UCSD-AML1 (cell line): Measurements from ENCODE around the gene PJA2.
"Not testable (repeated sequence)": the region's sequence is repeated elsewhere in the genome, so short reads cannot be mapped to it uniquely, and the experiment has no call there.

ENCODE experiments used
- DNase-seq: peaks from one replicate; lab custom pipeline; 2025; ENCODE audit not compliant: unreplicated experiment; lab: John Stamatoyannopoulos, UW

PJA2 gene, protein sequence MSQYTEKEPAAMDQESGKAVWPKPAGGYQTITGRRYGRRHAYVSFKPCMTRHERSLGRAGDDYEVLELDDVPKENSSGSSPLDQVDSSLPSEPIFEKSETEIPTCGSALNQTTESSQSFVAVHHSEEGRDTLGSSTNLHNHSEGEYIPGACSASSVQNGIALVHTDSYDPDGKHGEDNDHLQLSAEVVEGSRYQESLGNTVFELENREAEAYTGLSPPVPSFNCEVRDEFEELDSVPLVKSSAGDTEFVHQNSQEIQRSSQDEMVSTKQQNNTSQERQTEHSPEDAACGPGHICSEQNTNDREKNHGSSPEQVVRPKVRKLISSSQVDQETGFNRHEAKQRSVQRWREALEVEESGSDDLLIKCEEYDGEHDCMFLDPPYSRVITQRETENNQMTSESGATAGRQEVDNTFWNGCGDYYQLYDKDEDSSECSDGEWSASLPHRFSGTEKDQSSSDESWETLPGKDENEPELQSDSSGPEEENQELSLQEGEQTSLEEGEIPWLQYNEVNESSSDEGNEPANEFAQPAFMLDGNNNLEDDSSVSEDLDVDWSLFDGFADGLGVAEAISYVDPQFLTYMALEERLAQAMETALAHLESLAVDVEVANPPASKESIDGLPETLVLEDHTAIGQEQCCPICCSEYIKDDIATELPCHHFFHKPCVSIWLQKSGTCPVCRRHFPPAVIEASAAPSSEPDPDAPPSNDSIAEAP

GRCh38 chr5:109409844-109410388, at the start of gene PJA2:
TSS of gene PJA2 (minus strand) at chr5:109409974. CDS start at chr5:109383433, 26,541 bp downstream.
- DNase-seq: peak; percentile 100

DNA sequence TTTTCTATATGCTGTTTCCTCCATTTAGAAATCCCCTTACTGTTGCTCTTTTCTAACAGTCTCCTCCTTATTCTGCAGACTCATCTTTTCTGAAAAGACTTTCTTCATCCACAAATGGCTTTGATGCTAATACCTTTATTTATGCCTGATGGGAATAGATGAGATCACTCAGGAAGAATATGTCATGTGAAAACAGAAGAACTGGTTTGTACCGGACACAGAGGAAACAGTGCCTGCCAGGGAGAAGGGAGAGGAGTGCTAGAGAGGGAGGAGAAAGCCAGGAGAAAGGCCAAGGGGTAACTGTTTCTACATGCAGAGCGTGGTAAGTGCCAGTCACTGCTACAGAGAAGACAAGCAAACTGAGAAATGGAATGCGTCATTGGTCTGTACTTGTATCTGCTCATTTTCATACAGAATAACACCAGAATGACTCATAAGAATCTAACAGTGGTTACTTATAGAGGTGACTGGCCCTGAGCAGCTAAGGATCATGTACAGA, 45.9 kb upstream of the PJA2 start:
- peak; percentile 25 for DNase-seq

DNA sequence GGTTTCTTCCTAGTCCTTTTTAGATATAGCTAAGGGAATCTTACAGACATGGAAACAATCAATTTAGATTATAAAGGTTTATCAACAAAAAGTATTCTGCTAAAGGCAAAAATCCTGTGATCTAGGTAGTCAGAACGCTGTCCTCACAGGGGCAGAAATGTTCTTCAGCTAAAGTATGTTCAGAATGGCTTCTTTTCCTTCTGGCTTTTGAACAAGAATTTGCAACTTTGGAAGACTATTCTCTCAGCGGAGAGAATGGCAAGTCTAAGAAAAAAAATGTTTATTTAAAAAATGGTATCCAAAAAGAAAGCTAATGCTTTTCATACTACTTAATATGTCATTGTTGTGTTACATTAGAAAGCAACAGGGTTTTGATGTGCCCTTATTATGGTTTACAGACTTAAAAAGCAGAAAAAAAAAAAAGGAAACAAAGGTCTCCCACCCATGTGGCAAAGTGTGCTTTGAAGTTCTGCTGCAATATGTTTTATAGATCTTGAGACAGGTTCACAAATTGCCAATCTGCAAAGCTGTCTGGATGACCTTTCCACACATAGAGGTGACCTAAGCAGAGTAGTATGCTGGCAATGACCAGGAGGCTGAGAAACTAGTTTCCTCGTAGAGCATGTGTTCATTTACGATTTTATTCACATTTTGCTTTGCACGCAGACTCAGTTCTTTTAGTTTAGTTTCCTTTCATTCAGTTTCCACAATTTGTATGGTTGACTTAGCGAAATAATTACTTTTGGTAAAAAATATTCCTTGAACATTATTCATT, 45.1 kb upstream of the PJA2 start:
- DNase-seq: no peak

GRCh38 chr5:109453251-109453650, 43.5 kb upstream of the PJA2 start:
- no peak for DNase-seq

- no peak for DNase-seq
Observed at GRCh38 chr5:109452661-109453060, 42.9 kb upstream of the PJA2 start.

- DNase-seq: no peak
Observed at GRCh38 chr5:109451146-109451545, 41.4 kb upstream of the PJA2 start.

DNA sequence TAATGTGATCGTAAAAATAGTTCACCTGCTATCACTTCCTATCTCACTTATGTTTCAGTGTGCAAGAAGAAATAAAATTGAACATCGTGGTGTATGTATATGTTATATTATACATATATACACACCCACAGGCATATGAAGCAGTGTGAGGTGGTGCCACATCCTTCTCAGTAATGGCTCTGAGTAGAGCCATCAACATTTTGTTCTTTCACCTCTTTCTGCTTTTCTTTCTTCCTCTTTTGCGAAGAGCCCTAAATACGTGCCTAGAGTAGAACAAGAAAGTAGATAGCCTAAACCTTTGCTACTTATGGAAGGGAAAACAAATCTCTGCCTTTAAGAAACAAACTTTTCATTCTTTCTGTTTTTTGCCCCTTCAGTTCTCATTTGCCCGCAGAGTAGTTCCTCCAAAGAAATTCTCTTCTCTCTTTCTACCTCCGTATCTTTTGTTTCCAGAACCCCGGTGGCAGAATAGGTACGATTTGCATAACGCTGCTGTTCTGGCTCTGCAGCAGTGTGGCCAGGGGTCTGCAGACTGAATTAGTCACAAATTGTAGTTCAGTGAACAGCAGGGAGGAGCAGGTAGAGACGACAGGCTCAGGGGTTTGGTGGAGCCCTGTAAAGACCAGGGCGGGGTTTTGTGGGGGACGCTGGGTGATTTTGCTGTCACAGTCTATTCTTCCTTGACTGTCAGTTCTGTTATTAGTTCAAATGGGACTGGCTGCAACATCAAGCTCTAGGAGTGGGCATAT, 40.5 kb upstream of the PJA2 start:
- DNase-seq: no peak

DNA sequence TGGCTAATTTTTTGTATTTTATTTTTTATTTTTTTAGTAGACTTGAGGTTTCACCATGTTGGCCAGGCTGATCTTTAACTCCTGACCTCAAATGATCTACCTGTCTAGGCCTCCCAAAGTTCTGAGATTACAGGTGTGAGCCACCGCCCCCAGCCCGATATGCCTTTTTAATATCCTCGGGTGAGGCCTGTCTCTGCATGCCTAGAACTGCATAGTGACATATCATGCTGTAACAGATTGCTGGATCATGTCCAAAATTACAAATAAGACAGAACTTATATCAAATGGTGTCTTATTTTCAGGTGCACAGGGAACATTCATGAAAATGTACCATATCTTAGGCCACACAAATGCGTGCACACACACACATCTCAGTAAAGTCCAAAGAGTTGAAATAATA, 39.1 kb upstream of the PJA2 start:
- DNase-seq: no peak

DNA sequence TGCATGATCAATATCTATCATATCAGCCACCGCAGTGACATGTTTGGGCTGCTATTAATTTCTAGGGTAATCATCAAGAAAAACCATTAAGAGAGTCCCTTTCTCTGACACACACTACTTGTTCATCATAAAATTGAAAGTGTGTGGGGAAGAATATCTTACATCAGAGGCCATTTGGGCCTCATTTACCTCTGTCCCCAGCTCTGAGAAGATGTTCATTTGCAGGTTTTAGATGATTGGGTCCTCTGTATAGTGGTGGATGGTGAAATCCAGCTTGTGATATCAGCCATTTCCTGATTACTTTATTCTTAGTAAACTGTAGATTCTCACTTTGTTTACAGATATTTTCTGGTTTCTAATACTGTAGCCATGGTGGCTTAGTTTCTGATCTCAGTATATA, 29.8 kb upstream of the PJA2 start:
- DNase-seq: no peak

DNA sequence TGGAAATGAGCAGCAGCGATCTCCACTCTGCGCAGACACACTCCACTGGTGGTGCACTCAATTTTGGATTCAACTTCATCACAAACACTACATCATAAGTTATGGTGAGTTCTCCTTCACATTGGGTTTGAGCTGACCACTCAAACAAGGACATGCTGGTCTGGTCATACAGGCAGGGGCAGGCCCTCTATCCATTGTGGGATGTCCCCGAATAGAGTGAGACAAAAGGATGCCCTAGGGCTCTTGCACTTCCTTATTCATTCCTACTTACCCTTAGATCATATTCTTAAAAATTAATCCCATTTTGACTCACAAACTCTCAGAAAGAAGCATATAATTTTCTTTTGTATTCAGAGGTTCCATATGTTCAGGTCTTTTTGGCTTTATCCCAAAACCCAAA, 16.3 kb upstream of the PJA2 start:
- DNase-seq: no peak

GRCh38 chr5:109425521-109425920, 15.7 kb upstream of the PJA2 start:
- DNase-seq: not testable (repeated sequence)

DNA sequence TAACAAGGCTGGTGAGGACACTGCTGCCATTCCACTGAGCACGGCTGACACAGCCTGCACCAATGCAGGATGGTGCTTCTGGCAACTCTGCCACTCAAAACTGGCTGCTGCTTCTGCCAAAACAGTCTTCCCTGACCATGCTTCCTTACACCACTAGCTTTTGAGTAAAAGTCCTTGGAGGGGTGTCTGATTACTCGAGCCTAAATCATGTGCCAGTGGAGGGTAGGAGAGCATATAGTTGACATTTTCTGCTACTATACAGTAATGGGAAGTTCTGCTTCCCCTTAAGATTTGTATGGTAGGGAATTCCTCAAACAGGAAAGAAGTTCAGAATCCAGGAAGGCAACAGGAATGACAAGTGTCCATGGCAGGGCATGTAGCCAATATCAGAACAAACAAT, 12.2 kb upstream of the PJA2 start:
- no peak for DNase-seq

DNA sequence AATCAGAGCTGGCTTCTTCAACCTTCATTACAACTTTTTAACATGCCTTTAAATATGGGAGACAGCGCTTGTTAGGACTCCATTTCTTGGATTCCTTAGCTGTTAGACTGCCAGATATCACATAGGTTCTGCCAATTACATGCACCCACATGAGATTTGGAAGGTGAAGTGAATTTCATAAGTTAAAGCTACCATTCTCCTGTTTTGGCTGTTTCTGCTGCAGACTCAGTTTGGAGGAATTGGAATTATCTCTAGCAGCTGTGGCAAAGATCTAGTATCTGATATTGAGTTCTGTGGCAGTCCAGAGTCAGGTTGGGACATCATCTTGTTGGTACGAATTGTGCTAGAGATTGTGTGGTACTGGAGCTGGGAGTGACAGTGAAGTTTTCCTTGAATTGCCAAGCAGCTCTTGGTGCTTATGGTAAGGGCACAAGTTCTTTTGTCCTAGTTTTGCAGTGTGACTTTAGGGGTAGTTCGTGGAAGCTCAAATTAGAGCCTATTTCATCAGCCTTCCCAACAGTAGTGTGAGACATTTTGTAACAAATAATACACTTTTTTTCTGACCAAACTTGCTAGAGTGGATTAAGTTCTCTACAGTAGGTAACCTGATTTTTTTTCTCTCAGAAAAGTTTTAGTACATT, 9.1 kb upstream of the PJA2 start:
- DNase-seq: no peak

- no peak for DNase-seq
Observed at GRCh38 chr5:109416882-109417281, 7.1 kb upstream of the PJA2 start.

DNA sequence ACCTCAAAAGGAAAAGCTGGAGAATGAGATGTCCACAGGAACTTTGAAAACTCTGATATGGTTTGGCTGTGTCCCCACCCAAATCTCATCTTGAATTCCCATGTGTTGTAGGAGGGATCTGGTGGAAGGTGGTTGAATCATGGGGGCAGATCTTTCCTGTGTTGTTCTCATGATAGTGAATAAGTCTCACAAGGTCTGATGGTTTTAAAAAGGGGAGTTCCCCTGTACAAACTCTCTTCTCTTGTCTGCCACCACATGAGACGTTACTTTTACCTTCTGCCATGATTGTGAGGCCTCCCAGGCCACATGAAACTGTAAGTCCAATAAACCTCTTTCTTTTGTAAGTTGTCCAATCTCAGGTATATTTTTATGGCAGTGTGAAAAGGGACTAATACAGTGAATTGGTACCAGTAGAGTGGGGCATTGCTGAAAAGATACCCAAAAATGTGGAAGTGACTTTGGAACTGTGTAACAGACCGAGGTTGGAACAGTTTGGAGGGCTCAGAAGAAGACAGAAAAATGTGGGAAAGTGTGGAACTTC, 4.2 kb upstream of the PJA2 start:
- not testable (repeated sequence) for DNase-seq

GRCh38 chr5:109413458-109413857, 3.7 kb upstream of the PJA2 start:
- no peak for DNase-seq

DNA sequence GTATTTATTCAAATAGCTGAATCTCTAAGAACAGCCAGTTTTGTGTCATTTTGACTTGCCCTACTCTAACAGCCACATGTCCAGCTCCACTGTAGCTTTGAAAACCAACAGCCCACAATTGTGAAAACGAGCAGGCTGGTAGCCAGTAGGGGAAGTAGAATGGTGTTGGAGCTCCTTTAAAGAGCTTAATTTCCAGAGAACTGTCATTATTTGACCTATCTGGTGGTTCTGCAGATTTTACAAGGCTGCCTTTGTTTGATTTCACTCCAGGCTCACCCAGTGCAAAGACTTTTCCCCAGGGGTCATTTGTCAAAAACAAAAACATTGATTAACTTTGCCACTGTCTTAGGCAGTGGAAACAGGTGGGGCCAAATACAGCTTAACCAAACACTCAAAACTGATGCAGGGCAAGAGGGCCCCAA, 3.2 kb upstream of the PJA2 start:
- no peak for DNase-seq

DNA sequence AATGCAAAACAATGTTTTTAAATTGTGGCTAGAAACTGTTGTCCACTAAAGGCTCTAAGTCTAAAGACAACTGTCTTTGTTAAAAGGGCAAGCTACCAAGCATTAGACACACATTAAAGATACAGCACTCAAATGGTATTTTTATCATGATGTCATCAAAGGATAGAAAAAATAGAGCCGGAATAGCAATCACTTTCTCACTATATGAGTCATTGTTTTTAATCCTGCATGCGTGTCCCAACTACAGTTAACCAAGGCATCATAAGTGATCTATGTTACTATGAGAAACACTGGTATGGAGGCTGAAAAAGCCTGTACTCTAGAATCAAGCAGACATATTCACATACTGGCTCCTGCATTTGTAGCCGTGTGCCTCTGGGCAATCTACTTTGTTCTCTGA, 1.9 kb upstream of the PJA2 start:
- DNase-seq: no peak

DNA sequence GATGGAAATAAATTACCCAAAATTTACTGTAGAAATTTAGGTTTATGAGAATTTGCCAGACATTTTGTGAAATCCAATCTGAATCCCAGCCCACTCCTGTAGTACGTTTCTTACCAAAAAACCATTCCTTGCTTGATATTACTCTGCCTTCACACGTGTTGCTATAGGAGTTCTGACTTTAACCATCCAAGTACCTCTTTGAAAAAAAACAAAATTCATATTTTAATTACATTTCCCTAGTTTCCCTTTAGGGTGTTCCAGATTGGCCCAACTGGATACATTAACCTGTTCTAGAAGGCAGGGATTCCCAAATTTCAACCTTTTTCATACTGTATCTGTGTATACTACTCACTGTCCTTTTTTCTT, 1.4 kb upstream of the PJA2 start:
- DNase-seq: no peak
